ENCODE results near the gene ICOSLG. TPM values are rescaled to one million over a fixed set of nuclear protein-coding genes. Genes with fewer than 3 reads are reported as not detected.

The ICOSLG gene
- total RNA-seq, 2 experiments from 2014 or later, result 22.2 to 22.9 TPM

DNA sequence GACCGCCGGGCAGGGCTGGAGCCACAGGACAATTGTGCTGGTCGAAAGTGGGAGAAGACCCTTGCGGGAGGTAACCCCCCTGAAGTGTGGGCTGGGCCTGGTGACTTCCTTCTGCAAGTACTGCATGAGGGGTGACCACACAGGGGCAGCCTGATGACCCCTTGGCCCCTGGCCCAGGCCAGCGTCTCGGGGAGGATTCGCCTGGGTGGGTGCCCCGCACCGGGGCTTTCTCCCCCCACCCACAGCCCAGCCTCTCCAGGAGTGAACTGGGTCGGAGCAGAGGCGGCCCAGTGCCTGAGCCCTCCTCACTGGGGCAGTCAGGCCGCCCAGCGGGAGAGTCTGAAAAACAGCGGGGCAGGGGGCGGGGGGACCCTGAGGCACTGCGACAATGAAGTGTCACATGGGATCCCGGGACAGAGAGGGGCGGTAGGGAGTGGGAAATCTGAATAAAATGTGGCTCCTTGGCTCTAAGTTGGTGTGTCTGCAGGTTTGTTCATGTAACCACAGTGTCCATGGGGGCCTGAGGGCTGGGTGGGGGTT lies 22.5 kb upstream of the ICOSLG start:
- Histone ChIP-seq H3K4me3 (ENCODE audit: low read length) (no peak overlapping the region), H3K27me3 (ENCODE audit: control insufficient read depth in 1 of 2, insufficient read depth in 2 of 2, low read length in 2 of 2) (no peaks in the 10 kb centered on the region), H3K36me3 (ENCODE audit: insufficient read depth, low read length) (no peaks in the 10 kb centered on the region), H3K4me1 (ENCODE audit: insufficient read depth, low read length) (no peaks in the 10 kb centered on the region), H3K9me3 (ENCODE audit: control insufficient read depth in 1 of 2, insufficient read depth in 1 of 2, low read length in 2 of 2) (no peaks in the 10 kb centered on the region), H3K27ac (ENCODE audit: low read depth in 1 of 2, low read length in 2 of 2) (no peak overlapping the region)
- no peak overlapping the region for H3K4me3 Mint-ChIP-seq
- H3K36me3 Mint-ChIP-seq (ENCODE audit: low read depth), result no peaks in the 10 kb centered on the region
- intact Hi-C loops (cut with DNase I, micrococcal nuclease), result no loop called here
- ChIA-PET CTCF (no interaction called here), POLR2A (no interaction called here)
- DNase-seq, result peak in 1 of 14 experiments; percentile 12
- no peaks in the 10 kb centered on the region for H3K27me3 Mint-ChIP-seq
- H3K4me1 Mint-ChIP-seq (ENCODE audit: low read depth), result no peaks in the 10 kb centered on the region
- TF ChIP-seq, protein P1, sequence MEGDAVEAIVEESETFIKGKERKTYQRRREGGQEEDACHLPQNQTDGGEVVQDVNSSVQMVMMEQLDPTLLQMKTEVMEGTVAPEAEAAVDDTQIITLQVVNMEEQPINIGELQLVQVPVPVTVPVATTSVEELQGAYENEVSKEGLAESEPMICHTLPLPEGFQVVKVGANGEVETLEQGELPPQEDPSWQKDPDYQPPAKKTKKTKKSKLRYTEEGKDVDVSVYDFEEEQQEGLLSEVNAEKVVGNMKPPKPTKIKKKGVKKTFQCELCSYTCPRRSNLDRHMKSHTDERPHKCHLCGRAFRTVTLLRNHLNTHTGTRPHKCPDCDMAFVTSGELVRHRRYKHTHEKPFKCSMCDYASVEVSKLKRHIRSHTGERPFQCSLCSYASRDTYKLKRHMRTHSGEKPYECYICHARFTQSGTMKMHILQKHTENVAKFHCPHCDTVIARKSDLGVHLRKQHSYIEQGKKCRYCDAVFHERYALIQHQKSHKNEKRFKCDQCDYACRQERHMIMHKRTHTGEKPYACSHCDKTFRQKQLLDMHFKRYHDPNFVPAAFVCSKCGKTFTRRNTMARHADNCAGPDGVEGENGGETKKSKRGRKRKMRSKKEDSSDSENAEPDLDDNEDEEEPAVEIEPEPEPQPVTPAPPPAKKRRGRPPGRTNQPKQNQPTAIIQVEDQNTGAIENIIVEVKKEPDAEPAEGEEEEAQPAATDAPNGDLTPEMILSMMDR (IDR thresholded peaks at IDR 0.05), result no peak
- ATAC-seq (ENCODE audit: poor library complexity), result no peak
- H3K9me3 Mint-ChIP-seq, result no peaks in the 10 kb centered on the region
- no peak overlapping the region for H3K27ac Mint-ChIP-seq

DNA sequence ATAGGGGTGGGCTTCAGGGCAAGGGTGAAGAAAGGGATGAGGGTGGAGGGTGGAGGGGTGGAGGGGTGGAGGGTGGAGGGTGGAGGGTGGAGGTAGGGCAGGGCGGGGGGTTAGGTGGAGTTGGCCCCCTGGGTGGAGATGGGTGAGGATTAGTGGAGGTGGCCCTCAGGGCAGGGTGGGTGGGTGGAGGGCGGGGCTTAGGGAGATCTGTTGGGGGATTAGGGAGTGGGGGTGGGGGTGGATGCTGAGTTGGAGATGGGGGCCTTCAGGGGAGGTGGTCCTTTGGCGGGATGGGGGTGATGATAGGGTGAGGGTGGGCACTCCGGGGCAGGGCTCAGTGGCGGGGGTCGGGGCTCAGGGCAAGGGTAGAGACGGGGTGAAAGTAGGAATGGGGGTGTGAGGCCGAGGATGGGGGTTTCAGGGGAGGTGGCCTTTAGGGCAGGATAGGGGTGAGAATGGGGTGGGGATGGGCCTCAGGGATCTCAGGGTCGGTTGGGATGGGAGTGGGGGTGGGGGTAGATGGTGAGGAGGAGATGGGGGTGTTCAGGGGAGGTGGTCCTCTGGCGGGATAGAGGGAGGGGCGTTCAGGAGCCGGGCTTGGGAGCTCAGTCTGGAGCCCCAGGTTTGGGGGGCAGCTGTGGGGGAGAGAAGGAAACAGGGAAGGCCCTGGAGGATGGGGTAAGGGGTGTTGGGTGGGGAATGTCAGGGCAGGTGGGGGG lies 21.8 kb upstream of the ICOSLG start:
- ATAC-seq (ENCODE audit: poor library complexity) (no peak), DNase-seq (peak in 1 of 14 experiments; percentile 7)
- H3K27ac ChIP-seq (ENCODE audit: low read depth in 1 of 2, low read length in 2 of 2), result no peak overlapping the region
- TF ChIP-seq, protein P1 (IDR thresholded peaks at IDR 0.05), result no peak
- no peaks in the 10 kb centered on the region for H3K9me3 ChIP-seq (ENCODE audit: control insufficient read depth in 1 of 2, insufficient read depth in 1 of 2, low read length in 2 of 2)
- Mint-ChIP-seq H3K9me3 (no peaks in the 10 kb centered on the region), H3K4me1 (ENCODE audit: low read depth) (no peaks in the 10 kb centered on the region), H3K27ac (no peak overlapping the region), H3K36me3 (ENCODE audit: low read depth) (no peaks in the 10 kb centered on the region), H3K27me3 (no peaks in the 10 kb centered on the region), H3K4me3 (no peak overlapping the region)
- CTCF ChIA-PET, result no interaction called here
- H3K4me3 ChIP-seq (ENCODE audit: low read length), result no peak overlapping the region
- H3K4me1 ChIP-seq (ENCODE audit: insufficient read depth, low read length), result no peaks in the 10 kb centered on the region
- H3K27me3 ChIP-seq (ENCODE audit: control insufficient read depth in 1 of 2, insufficient read depth in 2 of 2, low read length in 2 of 2), result no peaks in the 10 kb centered on the region
- POLR2A ChIA-PET, result no interaction called here
- H3K36me3 ChIP-seq (ENCODE audit: insufficient read depth, low read length), result no peaks in the 10 kb centered on the region
- intact Hi-C loops (cut with DNase I, micrococcal nuclease), result no loop called here

DNA sequence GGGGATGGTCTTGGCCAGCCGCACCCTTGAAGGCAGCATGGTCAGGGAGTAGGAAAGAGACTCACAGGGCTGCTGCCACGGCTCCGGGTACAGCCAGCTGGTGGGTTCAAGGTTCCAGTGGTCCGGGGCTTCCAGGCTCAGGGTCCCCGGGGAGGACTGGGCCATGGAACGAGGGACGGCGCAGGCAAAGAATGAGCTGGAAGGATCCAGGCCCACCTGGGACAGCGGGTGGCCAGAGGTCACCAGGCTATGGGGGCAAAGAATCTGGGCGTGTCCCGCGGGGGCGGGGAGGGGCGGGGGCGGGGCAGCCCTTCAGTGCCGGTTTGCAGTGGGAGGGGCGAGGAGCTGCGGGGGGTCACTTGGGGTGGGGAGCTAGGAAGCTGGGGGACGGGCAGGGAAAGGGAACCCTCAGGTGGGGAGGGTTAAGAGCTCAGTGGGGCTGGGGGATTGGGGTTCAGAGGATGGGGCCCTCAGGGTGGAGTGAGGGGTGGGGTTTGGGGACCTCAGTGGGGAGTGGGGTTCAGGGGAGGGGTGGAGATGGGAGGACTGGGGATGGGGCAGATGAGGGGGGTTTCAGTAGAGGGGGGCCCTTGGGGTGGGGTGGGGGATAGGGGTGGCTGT lies 21.0 kb upstream of the ICOSLG start, which contains the start of gene DNMT3L:
TSS of gene DNMT3L (minus strand) at position 223 of the 621 bp plus-strand sequence. CDS start 638 bp downstream, outside the sequence.
- H3K4me3 Mint-ChIP-seq, result no peak within 1 kb of the TSS
- Histone ChIP-seq H3K27me3 (ENCODE audit: control insufficient read depth in 1 of 2, insufficient read depth in 2 of 2, low read length in 2 of 2) (no peaks in the 10 kb centered on the region), H3K9me3 (ENCODE audit: control insufficient read depth in 1 of 2, insufficient read depth in 1 of 2, low read length in 2 of 2) (no peaks in the 10 kb centered on the region), H3K36me3 (ENCODE audit: insufficient read depth, low read length) (no peaks in the 10 kb centered on the region), H3K27ac (ENCODE audit: low read depth in 1 of 2, low read length in 2 of 2) (no peak within 1 kb of the TSS), H3K4me1 (ENCODE audit: insufficient read depth, low read length) (no peaks in the 10 kb centered on the region), H3K4me3 (ENCODE audit: low read length) (no peak within 1 kb of the TSS)
- TF ChIP-seq, protein P1 (IDR thresholded peaks at IDR 0.05), result no peak
- no peaks in the 10 kb centered on the region for H3K9me3 Mint-ChIP-seq
- H3K36me3 Mint-ChIP-seq (ENCODE audit: low read depth), result no peaks in the 10 kb centered on the region
- ChIA-PET POLR2A (no interaction called here), CTCF (no interaction called here)
- H3K27ac Mint-ChIP-seq, result no peak within 1 kb of the TSS
- no peaks in the 10 kb centered on the region for H3K4me1 Mint-ChIP-seq (ENCODE audit: low read depth)
- no peak for ATAC-seq (ENCODE audit: poor library complexity)
- intact Hi-C loops (cut with DNase I, micrococcal nuclease), result no loop called here
- H3K27me3 Mint-ChIP-seq, result no peaks in the 10 kb centered on the region
- DNase-seq, result peak in 1 of 14 experiments; percentile 11
